Measurements from ENCODE around the gene DNAJC5.

The DNAJC5 gene

GRCh38 chr20:63884506-63885263 lies 10.2 kb upstream of the DNAJC5 start:
- no peak for DNase-seq (ENCODE audit: low spot score)

GRCh38 chr20:63885264-63886053 lies 9.5 kb upstream of the DNAJC5 start:
- DNase-seq (ENCODE audit: low spot score): no peak

GRCh38 chr20:63886054-63886419 lies 8.9 kb upstream of the DNAJC5 start:
- DNase-seq (ENCODE audit: low spot score): no peak

GRCh38 chr20:63886921-63887320 lies 8.0 kb upstream of the DNAJC5 start:
- DNase-seq (ENCODE audit: low spot score): no peak

GRCh38 chr20:63889241-63890200 lies 5.4 kb upstream of the DNAJC5 start:
- no peak for DNase-seq (ENCODE audit: low spot score)

- no peak for DNase-seq (ENCODE audit: low spot score)
Measured at GRCh38 chr20:63890201-63890576, 4.7 kb upstream of the DNAJC5 start.

GRCh38 chr20:63890616-63891015 lies 4.3 kb upstream of the DNAJC5 start:
- no peak for DNase-seq (ENCODE audit: low spot score)

- DNase-seq (ENCODE audit: low spot score): no peak
Measured at GRCh38 chr20:63891061-63892002, 3.6 kb upstream of the DNAJC5 start.

GRCh38 chr20:63892402-63892801 lies 2.5 kb upstream of the DNAJC5 start:
- no peak for DNase-seq (ENCODE audit: low spot score)

- DNase-seq (ENCODE audit: low spot score): no peak
Measured at GRCh38 chr20:63893999-63894357, 948 bp upstream of the DNAJC5 start.

GRCh38 chr20:63895202-63895951 lies 451 bp downstream of the DNAJC5 start:
- no peak for DNase-seq (ENCODE audit: low spot score)

GRCh38 chr20:63895952-63896263 lies 982 bp downstream of the DNAJC5 start:
- no peak for DNase-seq (ENCODE audit: low spot score)

- DNase-seq (ENCODE audit: low spot score): peak; percentile 33
Measured at GRCh38 chr20:63896264-63897105, 1.6 kb downstream of the DNAJC5 start.

- no peak for DNase-seq (ENCODE audit: low spot score)
Measured at GRCh38 chr20:63897978-63898561, 3.1 kb downstream of the DNAJC5 start.

- no peak for DNase-seq (ENCODE audit: low spot score)
Measured at GRCh38 chr20:63898882-63899558, 4.1 kb downstream of the DNAJC5 start.

- DNase-seq (ENCODE audit: low spot score): no peak
Measured at GRCh38 chr20:63900413-63900812, 5.5 kb downstream of the DNAJC5 start.

- DNase-seq (ENCODE audit: low spot score): no peak
Measured at GRCh38 chr20:63903796-63904561, 9.1 kb downstream of the DNAJC5 start.
